Measurements from ENCODE around the gene FLNB. TPM values are rescaled to one million over a fixed set of nuclear protein-coding genes. Genes with fewer than 3 reads are reported as not detected.

The FLNB gene
- polyA plus RNA-seq, 4 donors: 172 to 239 (median 185) TPM

DNA sequence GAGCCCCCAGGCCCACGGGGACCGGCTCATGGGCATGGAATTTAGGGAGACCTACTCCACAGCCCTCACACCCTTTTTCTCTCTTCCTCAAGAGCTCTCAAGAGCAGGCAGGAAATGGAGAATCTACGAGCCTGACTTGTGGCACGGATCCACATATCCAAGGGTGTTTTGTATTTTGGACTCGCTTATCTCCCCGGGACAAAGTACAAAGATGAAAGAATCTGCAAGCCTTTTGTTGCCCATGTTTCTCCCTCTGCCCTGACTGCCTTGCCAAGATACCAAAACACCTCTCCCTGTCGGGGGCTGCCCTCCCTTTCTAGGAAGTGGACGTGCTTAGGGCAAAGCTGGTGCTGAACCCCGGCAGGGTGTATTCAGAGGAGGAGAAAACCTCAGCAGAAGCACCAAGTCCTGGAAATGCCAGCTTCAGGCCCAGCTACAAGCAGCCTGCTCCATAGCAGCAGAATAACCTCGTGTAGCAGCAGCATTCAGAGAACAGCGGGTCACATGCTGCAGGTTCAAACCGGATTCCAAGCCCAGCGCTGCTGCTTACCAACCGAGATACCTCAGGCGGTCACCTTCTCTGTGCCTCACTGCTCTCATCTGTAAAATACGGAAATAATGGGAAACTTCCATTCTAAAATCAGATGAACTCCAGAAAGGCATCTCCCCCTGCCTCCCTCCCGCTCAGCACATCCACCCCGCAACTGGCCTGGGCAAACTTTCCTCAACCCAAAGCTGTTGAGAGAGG lies 167.4 kb downstream of the FLNB start:
- no peak for DNase-seq (ENCODE audit: low read depth in 4 of 4, low spot score in 3 of 4)

DNA sequence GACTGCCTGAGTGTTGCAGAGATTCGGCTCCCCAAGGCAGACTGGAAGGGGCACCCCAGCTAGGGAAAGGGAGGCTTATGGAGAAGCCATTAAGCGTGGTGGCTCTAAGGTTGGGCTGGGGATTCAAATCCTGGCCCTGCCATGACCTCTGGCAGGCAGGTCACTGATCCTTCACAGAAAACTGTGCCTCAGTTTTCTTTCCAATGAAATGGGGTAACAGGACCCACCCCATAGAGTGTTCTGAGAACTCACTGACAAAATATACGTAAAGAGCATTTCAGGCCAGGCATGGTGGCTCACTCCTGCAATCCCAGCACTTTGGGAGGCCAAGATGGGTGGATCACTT lies 167.9 kb downstream of the FLNB start:
- no peak for DNase-seq (ENCODE audit: low read depth in 4 of 4, low spot score in 3 of 4)

DNA sequence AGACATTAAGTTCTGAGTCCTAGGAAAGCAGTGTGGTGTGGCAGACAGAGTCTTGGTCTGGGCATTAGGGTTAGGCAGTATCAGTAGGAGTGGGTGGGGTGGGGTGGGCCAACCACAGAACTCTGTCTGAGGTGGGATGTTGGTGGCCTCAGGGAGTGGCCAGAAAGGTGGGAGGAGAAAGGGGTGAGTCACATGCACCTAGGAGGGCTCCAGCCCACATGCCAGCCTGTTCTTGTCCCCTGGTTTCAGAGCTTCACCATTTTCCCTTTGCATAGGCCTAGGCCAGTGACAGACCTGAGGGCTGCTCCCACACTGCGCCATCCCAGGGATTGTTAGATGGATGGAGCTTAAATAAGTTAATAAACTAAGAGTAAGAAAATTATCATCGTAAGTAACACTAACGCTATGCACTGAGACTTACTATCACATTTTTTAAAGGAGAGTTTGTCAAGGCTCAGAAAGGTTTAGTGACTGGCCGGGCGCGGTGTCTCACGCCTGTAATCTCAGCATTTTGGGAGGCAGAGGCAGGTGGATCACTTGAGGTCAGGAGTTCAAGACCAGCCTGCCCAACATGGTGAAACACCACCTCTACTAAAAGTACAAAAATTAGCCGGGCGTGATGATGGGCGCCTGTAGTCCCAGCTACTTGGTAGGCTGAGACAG lies 168.7 kb downstream of the FLNB start:
- DNase-seq (ENCODE audit: low read depth in 4 of 4, low spot score in 3 of 4): no peak

DNA sequence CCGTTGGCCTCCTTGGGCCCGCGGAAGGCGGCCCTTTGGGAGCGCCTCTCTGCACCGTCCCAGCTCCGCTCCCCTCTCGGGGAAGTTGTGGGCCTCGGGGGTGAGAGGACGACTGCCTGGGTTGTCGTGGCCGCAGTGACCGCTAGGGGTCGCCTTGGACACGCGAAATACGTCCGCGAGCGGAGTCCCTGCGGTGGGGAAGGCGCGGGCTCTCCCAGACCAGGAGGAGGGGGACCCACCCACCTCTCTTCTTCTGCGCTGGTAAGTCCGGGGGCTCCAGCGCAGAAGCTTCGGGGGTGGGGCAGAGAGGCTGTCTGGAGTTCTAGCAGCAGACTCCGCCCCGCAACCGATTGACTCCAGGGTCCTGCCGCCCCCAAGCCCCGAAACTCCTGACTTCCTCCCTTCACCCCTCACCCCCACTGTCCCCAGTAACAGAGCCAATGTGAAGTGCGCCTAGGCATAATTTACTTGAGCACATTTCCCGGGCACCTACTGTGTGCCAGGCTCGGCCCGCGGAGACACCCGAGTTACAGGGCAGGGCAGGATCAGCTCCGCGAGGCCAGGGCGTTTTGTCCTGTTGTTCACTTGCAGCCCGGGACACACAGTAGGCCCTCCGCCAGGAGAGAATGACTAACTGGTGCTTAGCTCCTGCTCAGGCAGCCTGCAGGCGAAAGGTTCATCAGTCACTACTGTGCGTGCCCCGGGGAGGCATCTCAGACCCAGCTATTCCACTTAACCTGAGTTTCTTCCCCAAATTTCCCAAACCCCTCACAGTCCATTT lies 169.7 kb downstream of the FLNB start:
- DNase-seq (ENCODE audit: low read depth in 4 of 4, low spot score in 3 of 4): peak in 1 of 4 donors; percentile 73

DNA sequence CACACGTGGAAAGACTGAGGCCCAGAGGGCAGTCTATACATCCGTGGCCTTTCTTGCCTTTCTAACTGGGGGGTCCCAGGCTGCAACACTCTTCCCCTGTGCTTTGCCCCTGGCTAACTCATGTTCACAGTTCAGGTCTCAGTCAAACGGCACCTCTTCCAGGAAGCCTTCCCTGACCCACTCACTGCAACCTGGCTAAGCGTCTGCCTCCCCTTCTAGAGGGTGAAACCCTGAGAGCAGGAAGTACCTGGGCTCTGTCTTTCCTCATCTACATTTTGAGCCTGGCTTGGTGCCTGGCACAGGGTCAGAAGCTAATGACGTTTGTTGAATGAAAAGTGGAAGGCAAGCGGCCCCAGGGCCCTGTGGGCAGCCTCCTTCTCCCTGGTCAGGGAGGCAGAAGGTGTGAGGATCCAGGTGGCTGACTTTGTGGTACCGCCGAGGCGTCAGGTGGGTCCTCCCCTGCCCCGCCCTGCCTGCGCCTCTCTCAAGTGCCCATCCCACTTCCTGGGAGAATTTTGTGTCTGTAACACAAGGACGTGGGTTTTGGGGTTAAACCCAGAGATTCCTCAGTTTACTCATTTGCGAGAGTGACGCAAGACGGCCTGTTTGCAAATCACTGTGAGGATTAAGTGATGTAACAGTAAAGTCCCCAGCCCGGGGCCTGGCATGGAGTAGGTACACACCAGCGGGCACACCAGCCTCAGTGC lies 170.5 kb downstream of the FLNB start:
- DNase-seq (ENCODE audit: low read depth in 4 of 4, low spot score in 3 of 4): no peak

DNA sequence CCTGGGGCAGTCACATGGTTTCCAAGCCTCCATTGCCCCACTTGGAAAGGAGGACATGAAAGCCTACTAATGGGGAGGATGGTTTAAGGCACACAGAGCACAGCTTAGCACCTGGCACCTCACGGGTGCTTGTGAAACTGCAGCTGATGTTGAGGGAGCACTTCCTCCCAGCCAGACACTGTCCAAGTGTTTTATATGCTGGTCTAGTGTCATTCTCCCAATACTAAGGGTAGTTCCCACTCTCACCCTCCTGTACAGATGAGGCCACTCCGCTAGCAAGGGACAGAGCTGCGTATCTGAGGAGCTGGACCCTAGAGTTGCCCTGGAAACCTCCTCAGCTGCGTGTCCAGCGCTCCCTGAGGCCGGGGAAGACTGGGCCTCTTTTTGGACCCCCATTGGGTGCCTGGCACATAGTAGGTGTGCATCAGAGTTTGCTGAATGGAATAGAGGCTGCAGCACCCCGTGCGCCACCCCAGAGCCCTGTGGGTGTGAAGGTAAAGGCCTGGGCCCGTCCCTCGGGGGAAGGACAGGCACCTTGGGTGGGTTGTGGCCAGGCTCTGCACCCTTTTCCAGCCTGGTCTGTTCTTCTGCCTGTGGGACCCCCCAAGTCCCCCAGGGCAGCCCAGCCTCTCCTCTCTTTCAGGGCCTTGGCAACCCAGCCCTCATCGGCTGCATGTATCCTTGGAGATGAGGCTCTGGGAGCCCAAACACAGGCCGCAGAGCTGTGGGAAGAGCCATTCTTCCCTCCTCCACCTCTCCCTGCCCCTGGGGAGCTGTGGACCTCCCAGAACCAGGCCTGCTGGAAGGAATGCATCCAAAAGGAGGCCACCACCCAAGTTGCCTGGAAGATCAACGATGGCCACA lies 171.2 kb downstream of the FLNB start:
- DNase-seq (ENCODE audit: low read depth in 4 of 4, low spot score in 3 of 4): no peak

GRCh38 chr3:58180099-58180880 lies 172.1 kb downstream of the FLNB start:
- DNase-seq (ENCODE audit: low read depth in 4 of 4, low spot score in 3 of 4): no peak

- no peak for DNase-seq (ENCODE audit: low read depth in 4 of 4, low spot score in 3 of 4)
Observed at GRCh38 chr3:58180940-58181587, 172.8 kb downstream of the FLNB start.

- DNase-seq (ENCODE audit: low read depth in 4 of 4, low spot score in 3 of 4): no peak
Observed at GRCh38 chr3:58183221-58183620, 175.0 kb downstream of the FLNB start.

DNA sequence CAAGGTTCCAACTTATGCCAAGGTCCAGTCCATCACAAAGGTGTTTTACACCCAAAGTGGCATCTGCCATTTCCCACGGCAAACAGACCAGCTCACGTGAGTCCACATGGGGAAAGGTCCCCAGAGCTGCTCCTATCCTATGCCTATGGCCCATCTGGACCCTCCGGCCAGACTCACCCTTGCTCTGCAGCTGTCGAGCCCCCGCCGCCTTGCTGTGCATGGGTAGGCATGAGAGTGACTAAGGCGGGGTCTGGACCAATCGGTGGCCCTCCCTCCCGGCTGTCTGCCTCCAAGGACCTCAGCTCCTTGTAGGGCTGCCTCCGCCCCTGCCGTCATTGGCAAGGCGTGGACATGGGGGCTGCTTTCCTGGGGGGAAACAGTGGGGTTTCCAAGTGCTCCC lies 175.7 kb downstream of the FLNB start:
- no peak for DNase-seq (ENCODE audit: low read depth in 4 of 4, low spot score in 3 of 4)

DNA sequence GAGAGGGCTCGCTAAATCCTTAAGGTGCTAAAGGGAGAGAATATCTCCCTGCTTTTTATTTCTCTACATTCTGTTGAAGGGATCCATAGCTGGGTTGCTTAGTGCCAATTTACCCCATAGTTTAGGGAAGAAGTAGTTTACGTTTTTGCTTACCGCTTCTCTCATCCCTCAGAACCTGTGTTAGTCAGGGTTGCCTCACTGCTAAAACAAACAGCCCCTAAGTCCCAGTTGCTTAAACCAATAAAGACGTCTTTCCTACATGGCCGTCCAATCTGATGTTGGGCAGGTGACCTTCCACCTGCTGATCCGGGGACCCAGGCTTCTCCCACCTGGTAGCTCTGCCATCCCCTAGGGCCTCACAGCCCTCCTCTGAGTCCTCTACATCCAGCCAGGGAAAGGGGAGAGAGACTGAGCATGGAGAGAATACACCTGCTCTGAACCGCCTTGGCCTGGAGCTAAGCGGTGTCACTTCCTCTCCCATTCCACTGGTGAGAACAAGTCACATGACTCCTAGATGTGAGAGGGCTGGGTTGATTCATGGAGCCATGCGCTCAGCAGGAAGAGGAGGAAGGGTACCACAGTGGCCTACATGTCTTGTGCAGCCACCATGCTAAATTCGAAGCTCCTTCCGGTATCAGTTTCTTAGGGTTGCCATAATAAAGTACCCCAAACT lies 176.2 kb downstream of the FLNB start:
- DNase-seq (ENCODE audit: low read depth in 4 of 4, low spot score in 3 of 4): no peak

DNA sequence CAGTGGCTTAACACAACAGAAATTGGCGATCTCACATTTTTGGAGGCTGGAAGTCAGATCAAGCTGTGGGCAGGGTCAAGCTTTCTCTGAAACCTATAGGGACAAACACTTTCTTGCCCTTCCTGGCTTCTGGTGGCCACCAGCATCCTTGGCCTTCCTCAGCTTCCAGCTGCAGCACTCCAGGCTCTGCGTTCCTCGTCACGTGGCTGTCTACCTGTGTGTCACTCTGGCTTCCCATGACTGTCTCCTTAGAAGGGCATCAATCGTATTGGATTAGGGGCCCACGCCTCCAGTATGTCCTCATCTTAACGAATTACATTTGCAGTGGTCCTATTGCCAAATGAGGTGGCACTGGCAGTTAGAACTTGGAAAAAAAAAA lies 176.7 kb downstream of the FLNB start:
- no peak for DNase-seq (ENCODE audit: low read depth in 4 of 4, low spot score in 3 of 4)

GRCh38 chr3:58188173-58188564 lies 179.9 kb downstream of the FLNB start:
- no peak for DNase-seq (ENCODE audit: low read depth in 4 of 4, low spot score in 3 of 4)

DNA sequence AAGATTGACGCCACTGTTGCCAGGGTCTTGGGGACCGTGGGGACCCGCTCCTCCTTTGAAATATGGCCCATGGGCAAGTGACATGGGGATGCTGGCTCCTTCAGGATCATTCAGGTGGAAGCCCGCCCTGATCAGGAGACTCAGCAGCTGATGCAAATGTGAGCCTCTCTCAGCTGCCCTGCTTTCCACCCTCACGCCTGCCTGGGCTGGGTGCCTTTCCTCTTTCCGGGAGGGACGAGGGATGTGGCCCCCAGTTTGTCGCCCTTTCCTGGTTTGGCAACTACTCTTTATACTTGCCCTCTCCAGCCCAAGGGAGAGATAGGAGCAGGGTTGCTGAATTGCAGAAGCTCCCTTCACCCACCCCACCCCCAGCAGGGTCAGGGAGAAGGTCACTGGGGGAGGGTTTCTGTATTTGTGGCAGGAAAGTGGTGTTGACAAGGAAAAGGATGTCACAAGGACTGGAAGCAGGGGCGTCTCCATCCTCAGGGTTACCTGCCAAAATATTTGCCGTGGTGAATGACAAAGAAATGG lies 180.8 kb downstream of the FLNB start:
- DNase-seq (ENCODE audit: low read depth in 4 of 4, low spot score in 3 of 4): no peak

- no peak for DNase-seq (ENCODE audit: low read depth in 4 of 4, low spot score in 3 of 4)
Observed at GRCh38 chr3:58189691-58190090, 181.5 kb downstream of the FLNB start.

DNA sequence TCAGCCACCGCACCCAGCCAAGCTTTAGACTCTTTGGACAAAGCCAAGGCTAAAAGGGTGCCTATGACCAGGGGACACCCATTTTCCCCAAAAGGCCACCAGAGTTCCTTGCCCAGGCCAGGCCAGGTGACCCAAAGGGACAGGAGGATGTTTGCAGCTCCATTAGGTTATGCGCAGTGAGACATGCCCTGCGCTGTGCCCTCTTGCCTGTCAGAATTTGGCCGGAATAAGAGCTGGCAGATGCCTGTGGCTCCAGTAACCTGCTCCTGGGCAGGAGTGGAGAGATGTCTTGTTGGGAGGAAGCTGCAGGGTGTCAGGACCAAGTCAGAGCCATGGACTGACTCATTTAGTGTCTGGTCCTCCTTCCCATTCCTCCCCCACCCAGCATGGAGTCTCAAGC lies 182.1 kb downstream of the FLNB start:
- DNase-seq (ENCODE audit: low read depth in 4 of 4, low spot score in 3 of 4): no peak

DNA sequence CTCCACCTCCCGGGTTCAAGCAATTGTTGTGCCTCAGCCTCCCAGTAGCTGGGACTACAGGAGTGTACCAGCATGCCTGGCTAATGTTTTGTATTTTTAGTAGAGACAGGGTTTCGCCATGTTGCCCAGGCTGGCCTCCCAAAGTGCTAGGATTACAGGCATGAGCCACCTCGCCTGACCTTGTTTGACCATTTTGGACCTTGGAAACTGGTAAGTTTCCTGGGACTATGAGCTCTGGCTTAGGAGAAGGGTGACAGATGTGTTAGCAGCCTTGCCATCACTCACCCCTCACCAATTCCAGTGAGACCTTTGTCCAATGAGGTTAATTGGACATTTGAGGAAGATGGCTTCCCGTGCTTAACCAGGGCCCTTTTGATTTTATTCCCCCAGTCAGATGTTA lies 182.7 kb downstream of the FLNB start:
- no peak for DNase-seq (ENCODE audit: low read depth in 4 of 4, low spot score in 3 of 4)

DNA sequence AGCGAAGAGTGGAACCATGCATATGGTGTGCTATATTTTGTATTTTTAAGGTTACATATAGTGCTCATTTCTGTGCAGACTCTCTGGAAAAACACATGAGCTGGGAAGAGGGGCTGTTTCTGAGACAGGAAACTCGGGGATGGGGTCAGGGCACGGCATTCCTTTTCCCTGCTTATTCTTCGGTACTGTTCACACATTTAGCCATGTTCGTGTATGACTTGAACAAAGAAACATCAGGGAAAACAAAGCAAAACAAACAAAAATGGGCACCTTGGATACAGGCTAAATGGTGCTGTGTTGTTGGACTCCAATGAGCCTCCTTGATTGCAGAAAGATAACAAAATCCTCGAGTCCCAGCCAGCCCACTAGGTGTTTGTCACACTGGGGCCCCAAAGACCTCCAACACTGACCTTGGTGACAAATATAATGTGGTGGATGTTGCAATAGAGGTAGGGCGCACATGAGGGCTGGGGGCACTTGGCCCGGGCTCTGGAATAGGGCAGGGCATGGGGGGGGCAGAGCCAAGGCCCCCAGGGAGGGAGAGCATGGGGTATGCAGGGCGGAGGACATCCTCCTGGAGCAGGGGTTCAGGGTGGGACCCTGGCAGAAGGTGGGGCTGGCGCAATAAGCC lies 183.3 kb downstream of the FLNB start:
- DNase-seq (ENCODE audit: low read depth in 4 of 4, low spot score in 3 of 4): no peak
